ENCODE results near the gene SNAI3. TPM values are rescaled to one million over a fixed set of nuclear protein-coding genes. Genes with fewer than 3 reads are reported as not detected.

SNAI3 gene
- total RNA-seq, 6 experiments from 2014 or later, result not detected

DNA sequence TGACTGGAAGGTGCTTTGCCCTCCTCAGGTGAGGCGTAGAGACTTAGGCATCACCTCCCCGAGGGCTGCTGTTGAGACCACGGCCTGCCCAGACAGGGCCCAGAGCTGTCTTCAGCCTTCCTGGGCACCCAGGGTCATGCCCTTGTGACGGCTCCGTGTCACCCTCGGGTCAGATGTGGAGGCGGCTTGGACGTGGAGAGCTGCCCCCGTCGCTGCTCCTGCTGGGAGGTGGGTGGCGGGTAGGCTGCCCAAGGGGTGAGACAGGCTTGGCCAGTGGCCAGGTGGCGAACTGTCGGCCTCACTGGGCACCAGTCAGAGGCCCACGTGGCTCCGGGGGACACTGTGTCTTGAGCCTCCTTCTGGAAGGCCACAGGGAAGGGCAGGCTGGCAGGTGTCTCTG lies 8.9 kb upstream of the SNAI3 start:
- no peak for DNase-seq

GRCh38 chr16:88694221-88695087 lies 8.1 kb upstream of the SNAI3 start:
- H3K27me3 Mint-ChIP-seq (ENCODE audit: insufficient read depth), result peaks cover 15% of the 10 kb centered on the region
- H3K4me1 Mint-ChIP-seq (ENCODE audit: low read depth), result no peaks in the 10 kb centered on the region

More for the DNA sequence above, 8.9 kb upstream of the SNAI3 start:
- no peak for TF ChIP-seq CTCF (IDR thresholded peaks at IDR 0.05)
- Mint-ChIP-seq H3K4me3 (no peak overlapping the region), H3K4me1 (ENCODE audit: low read depth) (no peaks in the 10 kb centered on the region), H3K9me3 (no peaks in the 10 kb centered on the region), H3K27ac (no peak overlapping the region), H3K36me3 (ENCODE audit: low read depth) (no peaks in the 10 kb centered on the region), H3K27me3 (ENCODE audit: insufficient read depth) (peaks cover 8% of the 10 kb centered on the region)

DNA sequence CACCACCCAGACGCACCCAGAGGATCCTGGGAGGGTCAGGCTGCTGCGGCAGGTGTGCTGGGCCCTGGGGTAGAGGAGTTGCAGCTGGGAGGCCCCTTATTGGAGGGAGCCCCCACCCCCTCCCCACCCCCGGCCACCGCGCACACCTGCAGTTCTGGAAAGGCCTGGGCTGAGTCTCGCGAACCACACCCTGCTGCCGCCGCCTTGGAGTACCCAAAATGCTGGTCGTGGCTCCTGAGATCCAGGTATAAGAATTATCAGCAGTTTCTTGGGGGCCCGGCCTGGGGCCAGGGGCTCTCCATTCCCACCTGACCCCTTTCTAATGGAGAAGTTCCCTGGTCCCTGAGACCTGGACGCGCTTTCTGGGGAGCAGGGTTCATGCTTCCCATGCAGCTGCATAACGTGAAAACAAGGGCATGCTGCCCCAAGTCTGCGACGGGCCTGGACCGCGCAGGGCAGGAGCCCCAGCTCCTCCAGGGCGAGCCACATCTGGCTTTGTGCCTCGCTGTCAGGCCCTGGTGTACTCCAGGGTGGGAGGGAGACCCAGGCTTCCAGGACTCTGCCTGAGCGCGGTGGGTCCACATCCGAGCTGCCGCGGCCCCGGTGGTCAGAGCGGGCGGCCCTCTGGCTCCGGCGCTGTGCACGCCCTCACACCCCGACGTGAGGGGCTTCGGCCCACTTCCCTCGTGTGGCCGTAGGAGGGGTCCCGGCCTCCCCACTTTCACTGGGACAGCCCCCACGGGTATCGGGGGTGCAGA lies 7.3 kb upstream of the SNAI3 start:
- H3K4me3 Mint-ChIP-seq, result no peak overlapping the region
- no peaks in the 10 kb centered on the region for H3K9me3 Mint-ChIP-seq
- H3K4me1 Mint-ChIP-seq (ENCODE audit: low read depth), result no peaks in the 10 kb centered on the region
- no peak for DNase-seq
- H3K27ac Mint-ChIP-seq, result no peak overlapping the region
- H3K36me3 Mint-ChIP-seq (ENCODE audit: low read depth), result no peaks in the 10 kb centered on the region
- peaks cover 20% of the 10 kb centered on the region for H3K27me3 Mint-ChIP-seq (ENCODE audit: insufficient read depth)
- TF ChIP-seq CTCF (IDR thresholded peaks at IDR 0.05), result no peak

More at GRCh38 chr16:88694221-88695087, 8.1 kb upstream of the SNAI3 start:
- Mint-ChIP-seq H3K4me3 (no peak overlapping the region), H3K36me3 (ENCODE audit: low read depth) (no peaks in the 10 kb centered on the region), H3K27ac (no peak overlapping the region), H3K9me3 (no peaks in the 10 kb centered on the region)
- no peak for TF ChIP-seq CTCF (IDR thresholded peaks at IDR 0.05)
- no peak for DNase-seq

GRCh38 chr16:88692861-88693260 lies 6.6 kb upstream of the SNAI3 start:
- H3K27ac Mint-ChIP-seq, result no peak overlapping the region
- H3K27me3 Mint-ChIP-seq (ENCODE audit: insufficient read depth), result peaks cover 20% of the 10 kb centered on the region
- no peak for TF ChIP-seq CTCF (IDR thresholded peaks at IDR 0.05)
- H3K4me3 Mint-ChIP-seq, result no peak overlapping the region
- no peaks in the 10 kb centered on the region for H3K36me3 Mint-ChIP-seq (ENCODE audit: low read depth)
- DNase-seq, result no peak
- no peaks in the 10 kb centered on the region for H3K4me1 Mint-ChIP-seq (ENCODE audit: low read depth)
- no peaks in the 10 kb centered on the region for H3K9me3 Mint-ChIP-seq

GRCh38 chr16:88691924-88692560 lies 5.7 kb upstream of the SNAI3 start:
- no peak overlapping the region for H3K4me3 Mint-ChIP-seq
- H3K27ac Mint-ChIP-seq, result no peak overlapping the region
- no peaks in the 10 kb centered on the region for H3K36me3 Mint-ChIP-seq (ENCODE audit: low read depth)
- DNase-seq, result no peak
- TF ChIP-seq CTCF (IDR thresholded peaks at IDR 0.05), result no peak
- H3K9me3 Mint-ChIP-seq, result no peaks in the 10 kb centered on the region
- H3K4me1 Mint-ChIP-seq (ENCODE audit: low read depth), result no peaks in the 10 kb centered on the region
- H3K27me3 Mint-ChIP-seq (ENCODE audit: insufficient read depth), result peaks cover 20% of the 10 kb centered on the region
